Lung (tissue), 12 donors: Measurements from ENCODE around the gene HIPK2. TPM values are rescaled to one million over a fixed set of nuclear protein-coding genes. Genes with fewer than 3 reads are reported as not detected.

Source experiments
- ATAC-seq: fragments of 200-7000 bp; cut with Tn5 transposase; one replicate; pipeline ENCODE4 v1.9.1; 2020; ENCODE audit warnings: moderate number of reproducible peaks; ENCODE audit not compliant: insufficient read depth, low FRiP score
- DNase-seq, 3 donors: peaks; one replicate each; pipeline ENCODE4 v3.0.0-alpha.2; 2013 to 2017
- H3K27ac ChIP-seq, 2 donors: one replicate each; pipeline ENCODE4 v1.5.1; 2013; ENCODE audit warnings: mild to moderate bottlenecking in 2 of 2, moderate library complexity in 2 of 2, control low read depth in 1 of 2, inconsistent platforms in 1 of 2, low read depth in 1 of 2, low read length in 1 of 2
- H3K27me3 ChIP-seq, 3 donors: one replicate each; pipeline ENCODE4 v1.5.1; 2013; ENCODE audit warnings: low read length in 2 of 3; ENCODE audit not compliant: control insufficient read depth in 3 of 3, insufficient read depth in 3 of 3
- H3K36me3 ChIP-seq, 4 donors: one replicate each; pipeline ENCODE4 v1.5.1; 2013; ENCODE audit warnings: low read length in 4 of 4, mild to moderate bottlenecking in 1 of 4, moderate library complexity in 1 of 4; ENCODE audit not compliant: control insufficient read depth in 4 of 4, insufficient read depth in 4 of 4
- H3K4me1 ChIP-seq, 5 donors: one replicate each; pipeline ENCODE4 v1.5.1; 2013; ENCODE audit warnings: low read length in 5 of 5, mild to moderate bottlenecking in 2 of 5, moderate library complexity in 1 of 5; ENCODE audit not compliant: control insufficient read depth in 5 of 5, insufficient read depth in 5 of 5
- H3K4me3 ChIP-seq: one replicate; pipeline ENCODE4 v1.5.1; 2013; ENCODE audit warnings: mild to moderate bottlenecking, control low read depth, moderate library complexity
- H3K9ac ChIP-seq, 2 donors: one replicate each; pipeline ENCODE4 v1.5.1; 2013; ENCODE audit warnings: low read length in 2 of 2, control low read depth in 1 of 2; ENCODE audit not compliant: insufficient read depth in 1 of 2
- H3K9me3 ChIP-seq, 4 donors: one replicate each; pipeline ENCODE4 v1.5.1; 2013; ENCODE audit warnings: low read length in 3 of 4, mild to moderate bottlenecking in 1 of 4, moderate library complexity in 1 of 4; ENCODE audit not compliant: control insufficient read depth in 4 of 4, insufficient read depth in 3 of 4
- CTCF ChIP-seq: IDR thresholded peaks from 2 replicates; pipeline ENCODE4 v1.5.1; 2012; ENCODE audit warnings: mild to moderate bottlenecking; ENCODE audit errors: control extremely low read depth, extremely low read depth
- WGBS, 2 donors: extraction: QIAGEN DNeasy Blood & Tissue Kit; methylation state at CpG; one replicate each; pipeline ENCODE4 v1.1.7; 2013; 5-methylcytosine and 5-hydroxymethylcytosine counted together
- polyA plus RNA-seq, 2 donors: library from polyadenylated mRNA; stranded (reverse); fragments of 200-250 nt; gene quantifications; one replicate each; pipeline ENCODE4 v1.2.1, GENCODE V29; 2013
- total RNA-seq, 2 donors: library from RNA; depleted of rRNA in 1 of 2; stranded (reverse); fragments of >200 nt in 1 of 2; gene quantifications; one replicate each; pipeline ENCODE4 v1.2.1, GENCODE V29; 2014 to 2021
- donor health status: control.
- donor health status: control.
- donor health status: Bipolar disorder and iron deficiency.
- donor health status: healthy.
- donor health status: DM: yes; HTN: yes; CAD: no.

HIPK2 gene
- total and polyA plus RNA-seq, 4 donors, result 8.7 to 65.1 (median 18.3) TPM

- H3K4me1 ChIP-seq, result peaks cover under 1 to 54% (median 12%) of the 10 kb centered on the region in 5 donors
- DNase-seq, result no peak
- H3K4me3 ChIP-seq, result no peak overlapping the region
- WGBS, 2 donors, result 68 to 79% methylated on average over 10 of the region's 10 CpGs
- TF ChIP-seq CTCF, result no peak
- H3K27ac ChIP-seq, result peak overlapping the region; percentile 35 to 97
- no peaks in the 10 kb centered on the region for H3K27me3 ChIP-seq
- H3K9ac ChIP-seq, result no peak overlapping the region
- ATAC-seq, result no peak
- H3K9me3 ChIP-seq, result no peaks in the 10 kb centered on the region
- peaks cover 0 to 4% (median 0%) of the 10 kb centered on the region in 4 donors for H3K36me3 ChIP-seq
Observed at GRCh38 chr7:139737221-139738100, 40.3 kb downstream of the HIPK2 start.

GRCh38 chr7:139735912-139736595 is 41.7 kb downstream of the HIPK2 start:
- Histone ChIP-seq H3K36me3 (peaks cover 0 to 2% (median 0%) of the 10 kb centered on the region in 4 donors), H3K27me3 (no peaks in the 10 kb centered on the region), H3K9ac (no peak overlapping the region), H3K4me3 (no peak overlapping the region), H3K4me1 (peaks cover 8 to 54% (median 25%) of the 10 kb centered on the region in 5 donors), H3K9me3 (no peaks in the 10 kb centered on the region), H3K27ac (peak overlapping the region in 1 of 2 donors; percentile 97)
- WGBS, 2 donors, result 86 to 88% methylated on average over 9 of the region's 9 CpGs
- no peak for DNase-seq
- no peak for TF ChIP-seq CTCF
- ATAC-seq, result no peak

- 73 to 84% methylated on average over 7 of the region's 7 CpGs for WGBS, 2 donors
- Histone ChIP-seq H3K9ac (no peak overlapping the region), H3K4me3 (no peak overlapping the region), H3K27me3 (no peaks in the 10 kb centered on the region), H3K9me3 (no peaks in the 10 kb centered on the region), H3K36me3 (peaks cover 0 to under 1% (median 0%) of the 10 kb centered on the region in 4 donors), H3K4me1 (peaks cover 10 to 60% (median 24%) of the 10 kb centered on the region in 5 donors), H3K27ac (peak overlapping the region in 1 of 2 donors; percentile 97)
- ATAC-seq (no peak), DNase-seq (no peak)
- TF ChIP-seq CTCF, result no peak
Observed at GRCh38 chr7:139735466-139735865, 42.3 kb downstream of the HIPK2 start.
